Activated CD8-positive, alpha-beta memory T cell treated with anti-CD3 and anti-CD28 coated beads for 4 hours (primary cell): ENCODE results near the gene ZNF346.

Experiments used
- DNase-seq, 2 donors: peaks; one replicate each; pipeline ENCODE4 v3.0.0-alpha.2; 2020; ENCODE audit warnings: low read depth in 2 of 2

The ZNF346 gene

DNA sequence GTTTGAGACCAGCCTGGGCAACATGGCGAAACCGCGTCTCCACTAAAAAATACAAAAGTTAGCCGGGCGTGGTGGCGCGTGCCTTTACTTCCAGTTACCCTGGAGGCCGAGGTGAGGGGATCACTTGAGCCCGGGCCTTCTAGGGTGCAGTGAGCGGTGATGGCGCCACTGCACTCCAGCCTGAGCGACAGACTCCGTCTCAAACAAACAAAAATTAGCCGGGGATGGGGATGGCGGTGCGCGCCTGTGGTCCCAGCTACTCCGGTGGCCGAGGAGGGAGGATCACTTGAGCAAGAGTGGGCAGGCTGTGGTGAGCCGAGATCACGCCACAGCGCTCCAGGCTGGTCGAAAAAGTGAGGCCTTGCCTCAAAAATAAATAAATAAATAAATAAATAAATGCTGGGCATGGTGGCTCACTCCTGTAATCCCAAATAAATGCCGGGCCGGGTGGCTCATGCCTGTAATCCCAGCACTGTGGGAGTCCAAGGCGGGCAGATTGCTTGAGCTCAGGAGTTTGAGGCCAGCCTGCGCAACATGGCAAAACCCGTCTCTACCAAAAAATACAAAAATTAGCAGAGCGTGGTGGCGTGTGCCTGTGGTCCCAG is 95.0 kb downstream of the ZNF346 start:
- DNase-seq = no peak

- DNase-seq = no peak
Measured at GRCh38 chr5:177122566-177122965, 100.1 kb downstream of the ZNF346 start.

DNA sequence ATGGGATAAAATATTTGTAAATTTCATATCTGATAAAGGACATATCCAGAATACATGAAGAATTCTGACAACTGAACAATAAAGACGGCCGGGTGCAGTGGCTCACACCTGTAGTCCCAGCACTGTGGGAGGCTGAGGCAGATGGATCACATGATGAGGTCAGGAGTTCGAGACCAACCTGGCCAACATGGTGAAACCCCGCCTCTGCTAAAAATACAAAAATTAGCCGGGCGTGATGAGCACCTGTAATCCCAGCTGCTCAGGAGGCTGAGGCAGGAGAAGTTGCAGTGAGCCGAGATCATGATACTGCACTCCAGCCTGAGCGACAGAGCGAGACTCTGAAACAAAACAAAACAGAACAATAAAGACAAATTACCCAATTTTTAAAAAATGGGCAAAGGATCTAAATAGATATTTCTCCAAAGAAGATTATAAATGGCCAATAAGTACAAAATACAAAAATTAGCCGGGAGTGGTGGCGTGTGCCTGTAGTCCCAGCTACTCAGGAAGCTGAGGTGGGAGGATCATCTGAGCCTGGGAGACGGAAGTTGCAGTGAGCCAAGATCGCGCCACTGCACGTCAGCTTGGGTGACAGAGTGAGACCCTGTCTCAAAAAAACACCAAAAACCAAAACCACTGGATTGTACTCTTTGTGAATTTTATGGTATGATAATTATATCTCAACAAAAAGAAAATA is 101.4 kb downstream of the ZNF346 start:
- no peak for DNase-seq

DNA sequence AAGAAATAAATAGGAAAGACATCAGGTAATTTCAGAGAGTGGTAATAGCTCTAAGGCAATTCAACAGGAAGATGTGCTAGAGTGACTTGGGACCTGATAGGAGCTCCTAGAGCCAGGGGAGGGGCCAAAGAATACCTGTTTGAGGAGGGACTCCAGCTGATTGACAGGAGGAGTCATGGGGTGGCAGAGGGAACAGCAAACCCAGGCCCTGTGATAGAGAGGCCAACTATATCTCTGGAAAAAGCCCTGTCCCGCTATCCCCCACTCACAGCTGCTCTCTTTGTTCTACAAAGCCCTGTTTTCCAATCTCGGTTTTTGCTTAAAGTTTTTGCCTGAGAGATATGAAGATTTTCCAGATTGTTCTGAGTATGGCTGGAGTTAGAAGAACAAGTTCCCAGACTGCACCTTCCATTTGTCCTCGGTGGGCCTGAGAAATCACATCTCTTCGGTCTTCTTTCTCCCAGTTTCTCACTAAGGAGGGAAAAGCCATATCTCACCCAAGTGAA is 102.0 kb downstream of the ZNF346 start:
- no peak for DNase-seq

DNA sequence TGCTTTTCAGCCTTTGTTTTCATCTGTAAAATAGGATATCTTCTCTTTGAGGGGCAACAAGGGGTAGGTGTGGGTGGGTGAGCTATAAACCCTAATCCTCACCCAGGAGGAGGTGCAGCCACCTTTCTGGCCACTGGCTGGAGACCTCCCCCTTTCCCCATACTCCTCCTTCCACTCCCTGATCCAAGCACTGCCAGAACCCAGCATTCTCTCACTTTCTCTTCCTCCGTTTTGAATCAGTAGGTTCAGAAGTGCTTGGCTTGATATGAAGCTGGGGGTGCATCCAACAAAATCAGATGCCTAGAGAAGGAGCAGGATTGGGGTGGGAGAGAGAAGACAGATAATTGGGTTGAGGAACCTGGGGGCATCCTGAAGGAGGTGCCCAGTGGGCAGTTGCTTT is 104.3 kb downstream of the ZNF346 start:
- DNase-seq = no peak

- DNase-seq = no peak
Measured at GRCh38 chr5:177128551-177128981, 106.1 kb downstream of the ZNF346 start.

DNA sequence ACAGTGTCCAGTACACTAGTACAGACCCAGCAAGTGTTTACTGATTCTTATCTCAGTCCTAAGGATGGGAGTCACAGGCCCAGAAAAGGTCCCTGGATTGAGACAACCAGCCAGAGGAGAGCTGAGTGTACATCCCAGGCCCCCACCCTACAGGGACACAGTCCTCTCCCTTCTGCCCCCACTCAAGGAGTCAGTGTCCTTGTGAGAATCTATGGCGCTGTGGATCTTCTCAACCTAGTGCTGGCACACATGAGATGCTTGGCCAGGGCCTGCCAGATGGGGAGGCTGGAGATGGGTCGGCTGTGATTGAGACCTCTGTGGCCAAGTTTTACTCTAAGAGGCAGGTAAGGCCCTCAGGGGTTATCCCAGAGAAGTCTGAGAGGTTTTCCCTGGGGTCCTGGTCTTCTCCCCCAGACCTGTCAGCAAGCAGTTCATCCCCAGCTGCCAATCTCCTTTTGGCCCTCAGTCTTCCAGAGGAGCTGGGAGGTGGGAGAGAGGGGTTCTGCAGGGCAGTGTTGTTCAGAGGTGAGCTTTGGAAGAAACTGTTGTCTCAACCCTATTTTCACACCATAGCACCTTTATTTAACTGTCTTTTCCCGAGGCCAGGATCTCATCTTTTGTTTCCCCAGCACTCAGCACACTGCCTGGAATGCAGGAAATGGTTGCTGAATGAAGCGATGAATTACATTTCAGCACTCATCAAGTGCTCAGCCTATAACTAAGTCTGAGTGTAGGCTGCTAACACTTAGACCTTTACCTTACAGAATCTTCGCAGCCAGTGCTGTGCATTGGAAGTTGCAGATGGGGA is 107.9 kb downstream of the ZNF346 start:
- no peak for DNase-seq
